Islet of Langerhans (tissue), 1 donor: ENCODE results near the gene IFT122.
"Not testable (repeated sequence)": the region's sequence is repeated elsewhere in the genome, so short reads cannot be mapped to it uniquely, and the experiment has no call there.

Experiments
- FAIRE-seq: peaks from one replicate; lab custom pipeline; 2011; peaks lifted over from hg19 to GRCh38; lab: Jason Lieb, UNC

IFT122 gene

GRCh38 chr3:129473067-129473768 lies 33.2 kb downstream of the IFT122 start:
- FAIRE-seq: no peak

- FAIRE-seq: no peak
Measured at GRCh38 chr3:129473769-129474152, 33.7 kb downstream of the IFT122 start.

- no peak for FAIRE-seq
Measured at GRCh38 chr3:129474984-129475804, 35.2 kb downstream of the IFT122 start.

GRCh38 chr3:129475863-129476262 lies 35.8 kb downstream of the IFT122 start:
- FAIRE-seq: no peak

GRCh38 chr3:129476586-129476985 lies 36.6 kb downstream of the IFT122 start:
- no peak for FAIRE-seq

GRCh38 chr3:129481225-129481765 lies 41.3 kb downstream of the IFT122 start:
- not testable (repeated sequence) for FAIRE-seq

GRCh38 chr3:129481766-129482332 lies 41.8 kb downstream of the IFT122 start:
- no peak for FAIRE-seq

GRCh38 chr3:129482721-129483120 lies 42.7 kb downstream of the IFT122 start:
- FAIRE-seq: no peak

GRCh38 chr3:129483870-129484269 lies 43.8 kb downstream of the IFT122 start:
- no peak for FAIRE-seq

- not testable (repeated sequence) for FAIRE-seq
Measured at GRCh38 chr3:129485146-129485545, 45.1 kb downstream of the IFT122 start.

GRCh38 chr3:129485721-129486663 lies 46.0 kb downstream of the IFT122 start:
- no peak for FAIRE-seq

GRCh38 chr3:129486664-129487035 lies 46.6 kb downstream of the IFT122 start:
- FAIRE-seq: no peak

GRCh38 chr3:129487183-129487867 lies 47.3 kb downstream of the IFT122 start:
- FAIRE-seq: no peak

GRCh38 chr3:129487868-129488335 lies 47.9 kb downstream of the IFT122 start:
- not testable (repeated sequence) for FAIRE-seq

GRCh38 chr3:129489258-129489657 lies 49.2 kb downstream of the IFT122 start:
- not testable (repeated sequence) for FAIRE-seq

GRCh38 chr3:129490273-129490675 lies 50.2 kb downstream of the IFT122 start:
- peak; percentile 85 for FAIRE-seq

- not testable (repeated sequence) for FAIRE-seq
Measured at GRCh38 chr3:129491077-129491476, 51.1 kb downstream of the IFT122 start.

GRCh38 chr3:129491794-129492193 lies 51.8 kb downstream of the IFT122 start:
- FAIRE-seq: no peak

- FAIRE-seq: no peak
Measured at GRCh38 chr3:129492691-129493090, 52.7 kb downstream of the IFT122 start.

GRCh38 chr3:129493206-129493605 lies 53.2 kb downstream of the IFT122 start:
- no peak for FAIRE-seq

GRCh38 chr3:129494499-129494898 lies 54.5 kb downstream of the IFT122 start:
- FAIRE-seq: not testable (repeated sequence)
